Sigmoid colon (tissue), 7 donors: ENCODE results near the gene ODC1. TPM values are rescaled to one million over a fixed set of nuclear protein-coding genes. Genes with fewer than 3 reads are reported as not detected.

ENCODE experiments used
- DNase-seq: peaks from one replicate; pipeline ENCODE4 v3.0.0-alpha.2; 2019
- H3K27ac ChIP-seq, 4 donors: fragments of 200-600 bp; sonication (generic); one replicate each; pipeline ENCODE4 v1.5.1; 2016 to 2019; ENCODE audit warnings: mild to moderate bottlenecking in 1 of 4
- H3K27me3 ChIP-seq, 3 donors: fragments of 200-600 bp; sonication (generic); one replicate each; pipeline ENCODE4 v1.5.1; 2019; ENCODE audit warnings: mild to moderate bottlenecking in 1 of 3
- H3K36me3 ChIP-seq, 4 donors: fragments of 200-600 bp; sonication (generic); one replicate each; pipeline ENCODE4 v1.5.1; 2016 to 2019
- H3K4me1 ChIP-seq, 4 donors: fragments of 200-600 bp; sonication (generic); one replicate each; pipeline ENCODE4 v1.5.1; 2017 to 2019
- H3K4me3 ChIP-seq, 4 donors: fragments of 200-600 bp; sonication (generic); one replicate each; pipeline ENCODE4 v1.5.1; 2017 to 2019; ENCODE audit warnings: mild to moderate bottlenecking in 2 of 4, moderate library complexity in 1 of 4
- H3K9me3 ChIP-seq, 4 donors: fragments of 200-600 bp in 3 of 4; sonication (generic) in 3 of 4; one replicate each; pipeline versions ENCODE4 v1.5.1 to v1.6.1; 2013 to 2019
- EP300 ChIP-seq, 4 donors: sonication (generic); formaldehyde crosslinking; IDR thresholded peaks; one replicate each; pipeline ENCODE4 v1.6.1; 2017; ENCODE audit warnings: antibody characterized with exemption in 4 of 4
- POLR2A ChIP-seq, 2 donors: fragments of 450-650 bp; IDR thresholded peaks; one replicate each; pipeline ENCODE4 v1.6.1; 2016; ENCODE audit warnings: antibody characterized with exemption in 2 of 2, mild to moderate bottlenecking in 2 of 2, moderate library complexity in 2 of 2
- POLR2AphosphoS5 ChIP-seq, 4 donors: sonication (generic); formaldehyde crosslinking; IDR thresholded peaks; one replicate each; pipeline ENCODE4 v1.6.1; 2017; ENCODE audit warnings: antibody characterized with exemption in 4 of 4
- WGBS, 2 donors: extraction: QIAGEN DNeasy Blood & Tissue Kit; methylation state at CpG; one replicate each; pipeline ENCODE4 v1.1.7; 2013; 5-methylcytosine and 5-hydroxymethylcytosine counted together
- intact Hi-C: fragments of 100-400 bp; cut with DNase I; formaldehyde crosslinking; loops from one replicate; pipeline ENCODE4 v1.15.1; 2023
- polyA plus RNA-seq, 3 donors: library from polyadenylated mRNA; stranded (reverse); fragments of 200-250 nt; gene quantifications; one replicate each; pipeline ENCODE4 v1.2.3, GENCODE V29; 2013
- total RNA-seq, 4 donors: library from RNA; depleted of rRNA; stranded (reverse); fragments of >200 nt; gene quantifications; one replicate each; pipeline ENCODE4 v1.1.0, GENCODE V29; 2016
- TF ChIP-seq, protein P1 (sequence below), 4 experiments: fragments of 450-650 bp in 3 of 4; fragments of 200-600 bp in 1 of 4; IDR thresholded peaks; one replicate each; pipeline ENCODE4 v1.5.1; 2016 to 2019; ENCODE audit warnings: antibody characterized with exemption in 4 of 4, mild to moderate bottlenecking in 3 of 4, moderate library complexity in 2 of 4
- donor health status: healthy with polysubstance abuse.
- donor health status: Bipolar disorder and iron deficiency.
- donor health status: healthy.

The ODC1 gene
- total and polyA plus RNA-seq, 7 donors = 34.8 to 88.2 (median 54.3) TPM

DNA sequence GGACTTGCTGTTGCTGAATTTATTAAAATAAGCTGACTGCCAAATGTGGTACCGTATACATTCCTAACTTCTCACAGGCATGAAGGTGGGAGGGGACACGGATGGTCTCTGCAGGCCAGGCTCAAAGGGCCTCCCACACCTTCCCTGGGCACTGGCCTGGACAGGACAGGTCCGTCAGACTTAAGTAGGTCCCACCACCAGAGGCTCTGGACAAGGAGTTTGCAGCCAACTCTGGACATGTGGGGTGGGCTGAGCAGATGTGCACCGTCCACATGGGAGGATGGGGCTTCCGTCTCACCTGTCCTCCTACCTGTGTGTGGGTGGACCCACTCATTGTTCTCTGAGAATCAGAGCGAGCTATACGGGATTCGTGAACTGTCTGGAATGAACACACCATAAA is 8.2 kb downstream of the ODC1 start:
- 91 to 95% methylated on average over 8 of the region's 8 CpGs for WGBS, 2 donors
- intact Hi-C loops = loop anchor here (10.0 kb wide), 1 partner anchor 645 kb away; no protein-coding TSS in a partner anchor
- no peak for DNase-seq

DNA sequence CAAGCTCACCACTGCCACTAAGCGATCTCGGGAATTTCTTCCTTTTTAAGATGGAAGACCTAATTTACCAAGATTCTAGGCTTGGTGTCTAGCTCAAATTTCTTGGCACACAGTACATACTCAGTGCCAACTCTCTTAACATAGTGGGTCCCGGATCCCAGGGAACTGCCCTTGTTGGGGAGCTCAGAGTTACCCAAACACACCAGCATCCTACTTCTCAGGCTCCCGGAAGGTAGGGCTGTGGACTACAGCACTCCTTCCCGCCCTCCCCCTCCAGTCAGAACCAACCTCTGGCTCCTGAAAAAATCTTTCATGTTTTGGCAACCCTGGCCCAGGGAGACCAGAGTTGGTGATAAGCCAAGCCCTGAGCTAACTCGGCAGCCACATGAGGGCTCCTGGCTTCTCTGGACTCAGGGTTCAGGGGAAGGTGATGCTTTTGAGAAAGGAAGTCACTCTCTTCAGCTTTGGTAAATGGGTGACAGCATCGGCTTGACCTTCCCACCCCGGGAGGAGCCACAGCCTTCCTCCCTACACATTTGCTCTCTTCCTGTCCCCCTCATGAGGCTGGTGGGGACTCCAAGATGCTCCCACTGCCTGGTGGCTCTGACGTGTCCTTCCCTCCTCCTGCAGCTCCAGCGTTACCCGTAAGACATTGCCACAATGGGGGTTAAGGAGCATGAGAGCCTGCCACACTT is 8.8 kb downstream of the ODC1 start:
- no peak overlapping the region for H3K4me3 ChIP-seq
- H3K36me3 ChIP-seq = peaks cover 10 to 53% (median 40%) of the 10 kb centered on the region in 4 donors
- no peaks in the 10 kb centered on the region for H3K27me3 ChIP-seq
- intact Hi-C loops = loop anchor here (10.0 kb wide), 1 partner anchor 645 kb away; no protein-coding TSS in a partner anchor
- WGBS, 2 donors = 85 to 87% methylated on average over 11 of the region's 11 CpGs
- TF ChIP-seq, protein P1, sequence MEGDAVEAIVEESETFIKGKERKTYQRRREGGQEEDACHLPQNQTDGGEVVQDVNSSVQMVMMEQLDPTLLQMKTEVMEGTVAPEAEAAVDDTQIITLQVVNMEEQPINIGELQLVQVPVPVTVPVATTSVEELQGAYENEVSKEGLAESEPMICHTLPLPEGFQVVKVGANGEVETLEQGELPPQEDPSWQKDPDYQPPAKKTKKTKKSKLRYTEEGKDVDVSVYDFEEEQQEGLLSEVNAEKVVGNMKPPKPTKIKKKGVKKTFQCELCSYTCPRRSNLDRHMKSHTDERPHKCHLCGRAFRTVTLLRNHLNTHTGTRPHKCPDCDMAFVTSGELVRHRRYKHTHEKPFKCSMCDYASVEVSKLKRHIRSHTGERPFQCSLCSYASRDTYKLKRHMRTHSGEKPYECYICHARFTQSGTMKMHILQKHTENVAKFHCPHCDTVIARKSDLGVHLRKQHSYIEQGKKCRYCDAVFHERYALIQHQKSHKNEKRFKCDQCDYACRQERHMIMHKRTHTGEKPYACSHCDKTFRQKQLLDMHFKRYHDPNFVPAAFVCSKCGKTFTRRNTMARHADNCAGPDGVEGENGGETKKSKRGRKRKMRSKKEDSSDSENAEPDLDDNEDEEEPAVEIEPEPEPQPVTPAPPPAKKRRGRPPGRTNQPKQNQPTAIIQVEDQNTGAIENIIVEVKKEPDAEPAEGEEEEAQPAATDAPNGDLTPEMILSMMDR (IDR thresholded peaks at IDR 0.05) = no peak
- TF ChIP-seq EP300 (IDR thresholded peaks at IDR 0.05) (no peak), POLR2AphosphoS5 (IDR thresholded peaks at IDR 0.05) (no peak), POLR2A (IDR thresholded peaks at IDR 0.05) (no peak)
- H3K9me3 ChIP-seq = no peaks in the 10 kb centered on the region
- no peak overlapping the region for H3K27ac ChIP-seq
- H3K4me1 ChIP-seq = peaks cover 0 to 4% (median 2%) of the 10 kb centered on the region in 4 donors
- DNase-seq = no peak

More for the DNA sequence above, 8.2 kb downstream of the ODC1 start:
- Histone ChIP-seq H3K27me3 (no peaks in the 10 kb centered on the region), H3K36me3 (peaks cover 10 to 59% (median 41%) of the 10 kb centered on the region in 4 donors), H3K9me3 (no peaks in the 10 kb centered on the region), H3K27ac (no peak overlapping the region), H3K4me1 (peaks cover 0 to 4% (median 1%) of the 10 kb centered on the region in 4 donors), H3K4me3 (no peak overlapping the region)
- TF ChIP-seq EP300 (IDR thresholded peaks at IDR 0.05) (no peak), POLR2A (IDR thresholded peaks at IDR 0.05) (no peak), POLR2AphosphoS5 (IDR thresholded peaks at IDR 0.05) (no peak)
- TF ChIP-seq, protein P1 (IDR thresholded peaks at IDR 0.05) = no peak

DNA sequence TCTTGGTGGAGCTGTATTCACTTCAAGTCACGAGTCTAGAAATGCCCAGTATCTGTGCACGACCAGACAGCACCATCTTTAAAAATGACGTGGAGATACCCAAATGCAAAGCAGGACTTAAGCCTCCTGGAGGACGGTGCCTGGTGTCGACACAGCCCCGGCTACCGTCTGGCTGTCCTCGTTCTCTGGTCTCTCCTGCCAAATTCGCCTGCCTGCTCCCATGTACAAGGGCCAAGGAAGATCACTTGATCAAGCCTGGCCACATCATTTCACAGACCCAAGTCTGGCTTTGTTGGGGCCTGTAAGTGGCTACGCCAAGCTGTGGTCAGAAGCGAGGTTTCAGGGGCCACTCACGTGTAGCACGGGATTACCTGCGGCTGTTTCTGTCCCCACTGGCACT is 9.4 kb downstream of the ODC1 start:
- 92 to 96% methylated on average over 14 of the region's 14 CpGs for WGBS, 2 donors
- Histone ChIP-seq H3K4me3 (no peak overlapping the region), H3K9me3 (no peaks in the 10 kb centered on the region), H3K4me1 (peaks cover 0 to 4% (median 2%) of the 10 kb centered on the region in 4 donors), H3K36me3 (peaks cover 10 to 46% (median 34%) of the 10 kb centered on the region in 4 donors), H3K27ac (no peak overlapping the region), H3K27me3 (no peaks in the 10 kb centered on the region)
- DNase-seq = no peak
- intact Hi-C loops = loop anchor here (10.0 kb wide), 1 partner anchor 644 kb away; no protein-coding TSS in a partner anchor
- TF ChIP-seq, protein P1 (IDR thresholded peaks at IDR 0.05) = no peak

DNA sequence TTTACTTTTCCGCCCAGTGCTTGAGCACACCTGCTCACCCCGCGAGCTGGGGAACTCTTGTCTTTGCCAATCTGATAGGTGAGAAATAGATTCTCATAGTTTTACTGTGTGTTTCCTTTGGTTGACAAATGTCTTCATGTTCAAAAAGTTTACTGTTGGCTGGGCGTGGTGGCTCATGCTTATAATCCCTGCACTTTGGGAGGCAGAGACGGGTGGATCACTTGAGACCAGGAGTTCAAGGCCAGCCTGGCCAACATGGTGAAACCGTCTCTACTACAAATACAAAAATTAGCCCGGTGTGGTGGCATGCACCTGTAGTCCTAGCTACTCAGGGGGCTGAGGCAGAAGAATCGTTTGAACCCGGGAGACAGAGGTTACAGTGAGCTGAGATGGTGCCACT is 10.3 kb downstream of the ODC1 start:
- intact Hi-C loops = loop anchor here (10.0 kb wide), 1 partner anchor 643 kb away; no protein-coding TSS in a partner anchor
- Histone ChIP-seq H3K4me1 (peaks cover 0 to 4% (median 2%) of the 10 kb centered on the region in 4 donors), H3K27ac (no peak overlapping the region), H3K36me3 (peaks cover 10 to 38% (median 29%) of the 10 kb centered on the region in 4 donors), H3K9me3 (no peaks in the 10 kb centered on the region), H3K27me3 (no peaks in the 10 kb centered on the region), H3K4me3 (no peak overlapping the region)
- DNase-seq = no peak
- TF ChIP-seq POLR2AphosphoS5 (IDR thresholded peaks at IDR 0.05) (no peak), EP300 (IDR thresholded peaks at IDR 0.05) (no peak), POLR2A (IDR thresholded peaks at IDR 0.05) (no peak)
- TF ChIP-seq, protein P1 (IDR thresholded peaks at IDR 0.05) = no peak
- 32 to 81% methylated on average over 9 of the region's 9 CpGs for WGBS, 2 donors
